Left hindlimb (tissue), 1 donor: ENCODE results near the gene CATSPERB.
"Not testable (repeated sequence)": the region's sequence is repeated elsewhere in the genome, so short reads cannot be mapped to it uniquely, and the experiment has no call there.

Source experiments
- DNase-seq: peaks from one replicate; pipeline ENCODE4 v3.0.0-alpha.2; 2018

Gene CATSPERB

GRCh38 chr14:91731986-91732385 lies at the start of gene CATSPERB:
CATSPERB (minus strand) TSS chr14:91732086; CDS start chr14:91729479, 2,607 bp downstream.
- DNase-seq = no peak

GRCh38 chr14:91780452-91780851 lies 48.6 kb upstream of the CATSPERB start:
- DNase-seq = no peak

GRCh38 chr14:91778217-91778616 lies 46.3 kb upstream of the CATSPERB start:
- DNase-seq = no peak

GRCh38 chr14:91774140-91775096 lies 42.5 kb upstream of the CATSPERB start:
- no peak for DNase-seq

GRCh38 chr14:91770185-91770584 lies 38.3 kb upstream of the CATSPERB start:
- DNase-seq = no peak

GRCh38 chr14:91755570-91756295 lies 23.8 kb upstream of the CATSPERB start:
- DNase-seq = no peak

- DNase-seq = no peak
Measured at GRCh38 chr14:91754819-91755218, 22.9 kb upstream of the CATSPERB start.

GRCh38 chr14:91754185-91754584 lies 22.3 kb upstream of the CATSPERB start:
- no peak for DNase-seq

- no peak for DNase-seq
Measured at GRCh38 chr14:91753501-91754128, 21.7 kb upstream of the CATSPERB start.

- DNase-seq = no peak
Measured at GRCh38 chr14:91752961-91753360, 21.1 kb upstream of the CATSPERB start.

GRCh38 chr14:91751719-91752118 lies 19.8 kb upstream of the CATSPERB start:
- no peak for DNase-seq

GRCh38 chr14:91750634-91751198 lies 18.8 kb upstream of the CATSPERB start:
- DNase-seq = no peak

- no peak for DNase-seq
Measured at GRCh38 chr14:91749868-91750267, 18.0 kb upstream of the CATSPERB start.

GRCh38 chr14:91748049-91748448 lies 16.2 kb upstream of the CATSPERB start:
- DNase-seq = no peak

- no peak for DNase-seq
Measured at GRCh38 chr14:91745344-91745743, 13.5 kb upstream of the CATSPERB start.

GRCh38 chr14:91744068-91744480 lies 12.2 kb upstream of the CATSPERB start:
- DNase-seq = no peak

GRCh38 chr14:91743305-91743653 lies 11.4 kb upstream of the CATSPERB start:
- DNase-seq = no peak

- no peak for DNase-seq
Measured at GRCh38 chr14:91742621-91743304, 10.9 kb upstream of the CATSPERB start.

GRCh38 chr14:91739867-91740266 lies 8.0 kb upstream of the CATSPERB start:
- DNase-seq = not testable (repeated sequence)

- DNase-seq = no peak
Measured at GRCh38 chr14:91737619-91738018, 5.7 kb upstream of the CATSPERB start.

- no peak for DNase-seq
Measured at GRCh38 chr14:91732859-91733477, 1.1 kb upstream of the CATSPERB start.

- DNase-seq = no peak
Measured at GRCh38 chr14:91732439-91732838, 553 bp upstream of the CATSPERB start.
